Activated gamma-delta T cell (primary cell): ENCODE data around the gene PAK5.

ENCODE experiments used
- DNase-seq: peaks from one replicate; lab custom pipeline; 2025; lab: John Stamatoyannopoulos, UW

PAK5 gene

DNA sequence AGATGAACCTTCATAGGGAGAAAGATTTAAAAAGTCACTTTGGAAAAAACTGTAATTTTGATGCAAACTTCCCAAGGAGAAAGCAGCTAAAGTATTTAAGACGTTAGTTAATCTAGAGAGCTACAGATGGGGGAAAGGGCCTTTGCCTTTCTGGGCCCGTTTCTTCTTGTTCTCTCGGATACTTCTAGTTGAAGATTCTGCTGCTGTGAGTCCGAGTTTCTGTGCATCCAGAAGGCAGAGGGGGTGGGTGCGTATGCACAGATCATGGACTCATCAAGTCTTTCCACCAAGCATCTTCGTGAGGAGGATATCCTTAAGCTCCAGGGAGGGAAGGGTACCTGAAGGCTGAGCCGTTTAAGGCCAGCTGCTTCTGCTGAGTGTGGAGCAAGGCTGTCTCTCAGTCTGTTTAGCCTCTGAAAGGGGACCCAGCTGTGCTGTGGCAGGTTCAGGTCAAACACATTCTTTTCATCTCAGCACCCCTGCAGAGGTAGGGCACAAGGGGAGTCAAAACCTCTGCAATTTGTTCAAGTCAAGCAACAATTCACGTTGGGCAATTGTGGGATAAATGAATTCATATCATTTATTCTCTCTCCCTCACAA, 320.2 kb downstream of the PAK5 start:
- no peak for DNase-seq

DNA sequence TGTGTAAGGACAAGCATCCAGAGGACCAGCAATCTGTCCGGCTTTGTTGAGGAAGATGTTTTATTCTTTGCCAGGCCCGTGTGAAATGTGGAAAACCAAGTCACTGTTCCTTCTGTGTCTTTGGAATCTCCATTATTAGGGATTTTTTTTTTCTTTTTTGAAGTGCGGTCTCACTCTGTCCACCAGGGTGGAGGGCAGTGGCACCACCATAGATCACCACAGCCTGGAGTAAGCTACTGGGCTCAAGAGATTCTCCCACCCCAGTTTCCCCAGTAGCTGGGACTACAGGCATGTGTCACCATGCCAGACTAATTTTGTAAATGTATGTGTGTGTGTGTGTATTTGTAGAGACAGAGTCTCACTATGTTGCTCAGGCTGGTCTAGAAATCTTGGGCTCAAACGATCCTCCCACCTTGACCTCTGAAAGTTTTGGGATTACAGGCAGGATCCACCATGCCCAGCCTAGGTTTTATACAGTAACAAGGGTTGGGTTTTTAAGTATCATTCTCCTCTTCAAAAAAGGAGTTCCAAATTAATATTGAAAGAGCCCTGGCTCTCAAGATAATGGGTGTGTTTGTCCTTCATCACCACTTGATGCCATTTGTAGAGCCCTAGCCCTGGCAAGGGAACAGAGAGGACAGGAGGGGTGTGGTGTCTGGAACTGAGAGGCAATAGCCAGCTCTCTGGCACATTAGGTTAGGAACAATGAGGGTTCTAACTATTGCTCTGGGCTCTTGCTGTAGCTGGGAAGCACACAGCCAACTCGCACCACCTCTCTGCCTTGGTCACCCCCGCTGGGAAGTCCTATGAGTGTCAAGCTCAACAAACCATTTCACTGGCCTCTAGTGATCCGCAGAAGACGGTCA, 321.3 kb downstream of the PAK5 start:
- no peak for DNase-seq

DNA sequence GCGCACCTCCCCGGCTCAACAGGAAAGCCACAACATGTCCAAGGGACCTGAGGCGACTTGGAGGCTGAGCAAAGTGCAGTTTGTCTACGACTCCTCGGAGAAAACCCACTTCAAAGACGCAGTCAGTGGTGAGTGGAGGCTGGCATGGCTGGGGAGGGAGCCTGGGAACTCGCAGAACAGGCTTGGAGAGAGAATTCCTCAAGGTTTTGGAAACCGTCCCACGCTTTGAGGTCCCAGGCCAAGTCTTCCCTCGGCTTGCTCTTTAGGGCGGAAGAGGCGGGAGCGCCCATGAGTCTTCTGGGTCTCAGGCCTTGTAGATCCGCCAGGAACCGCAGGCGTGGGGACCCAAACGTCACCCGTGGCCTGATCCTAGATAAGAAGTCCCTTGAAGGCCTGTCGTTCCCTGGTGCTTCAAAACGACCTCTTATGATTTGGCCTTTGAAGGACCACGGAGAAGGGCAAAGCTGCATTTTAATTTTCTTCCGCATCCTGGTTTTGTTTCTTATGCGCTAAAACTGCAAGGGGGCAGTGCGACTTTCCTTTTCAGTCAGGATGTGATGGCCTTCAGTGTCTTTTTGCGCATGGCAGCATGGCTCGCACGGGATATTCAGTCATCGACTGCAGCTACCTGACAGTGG, 322.5 kb downstream of the PAK5 start:
- no peak for DNase-seq

DNA sequence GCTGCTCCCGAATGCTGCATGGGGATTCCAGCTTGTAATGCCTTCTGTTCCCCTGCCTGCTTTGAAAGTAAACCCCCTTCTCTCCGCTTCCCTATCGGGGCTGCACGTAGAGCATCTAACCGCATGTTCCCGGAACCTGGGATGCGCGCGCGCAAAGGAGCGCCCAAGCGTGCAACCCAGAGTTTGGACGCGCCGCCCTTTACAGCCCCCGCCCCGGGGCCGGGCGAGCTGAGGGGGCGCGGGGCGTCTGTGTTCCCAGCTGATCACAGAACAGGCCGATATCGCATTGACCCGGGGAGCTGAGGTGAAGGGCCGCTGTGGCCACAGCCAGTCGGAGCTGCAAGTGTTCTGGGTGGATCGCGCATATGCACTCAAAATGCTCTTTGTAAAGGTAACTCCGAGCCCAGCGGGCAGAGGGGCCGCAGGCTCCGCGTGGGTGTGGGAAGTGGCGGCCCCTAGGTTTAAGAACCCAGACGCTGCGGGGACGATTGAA, 323.1 kb downstream of the PAK5 start:
- DNase-seq, result no peak

DNA sequence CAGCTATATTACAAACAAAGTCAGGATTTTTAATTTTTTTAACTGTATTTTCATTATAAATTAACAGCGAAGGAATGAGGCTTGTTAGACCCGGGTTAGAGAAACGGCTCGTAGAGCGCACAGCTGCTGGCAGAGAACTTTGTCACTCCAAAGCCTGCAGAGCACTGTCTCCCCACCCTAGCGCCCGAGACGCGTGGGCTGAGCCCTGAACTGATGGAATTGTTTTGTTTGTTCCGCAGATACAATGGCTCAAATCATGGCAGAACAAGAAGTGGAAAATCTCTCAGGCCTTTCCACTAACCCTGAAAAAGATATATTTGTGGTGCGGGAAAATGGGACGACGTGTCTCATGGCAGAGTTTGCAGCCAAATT, 323.7 kb downstream of the PAK5 start:
- DNase-seq, result no peak

DNA sequence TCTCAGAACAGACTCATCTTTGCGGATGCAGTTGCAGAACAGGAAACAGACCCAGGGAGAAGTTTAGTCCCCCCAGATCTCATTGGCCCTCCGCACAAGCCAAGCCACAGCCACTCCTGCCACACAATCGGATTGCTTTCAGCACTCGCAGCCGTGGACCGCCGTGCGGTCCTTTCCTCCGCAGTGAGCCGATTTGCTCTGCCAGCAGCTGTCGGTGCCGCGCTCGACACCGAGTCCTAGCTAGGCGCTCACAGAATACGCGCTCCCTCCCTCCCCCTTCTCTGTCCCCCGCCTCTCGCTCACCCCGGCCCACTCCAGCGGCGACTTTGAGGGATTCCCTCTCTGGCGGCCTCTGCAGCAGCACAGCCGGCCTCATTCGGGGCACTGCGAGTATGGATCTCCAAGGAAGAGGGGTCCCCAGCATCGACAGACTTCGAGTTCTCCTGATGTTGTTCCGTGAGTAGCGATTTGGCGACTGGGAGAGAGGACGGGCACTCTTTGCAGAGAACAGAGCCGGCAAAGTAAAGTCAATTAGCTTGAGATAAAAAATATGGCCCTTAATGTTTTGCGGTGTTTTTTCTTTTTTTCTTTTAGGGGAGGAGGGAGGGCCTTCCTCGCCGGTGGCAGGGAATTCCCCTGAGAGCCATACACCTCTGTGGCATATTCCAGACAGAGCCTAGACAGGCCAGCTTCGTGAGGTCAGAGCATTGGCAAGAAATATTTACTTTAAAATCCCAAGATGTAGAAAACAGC, 324.2 kb downstream of the PAK5 start, which contains the start of gene LAMP5:
LAMP5 (plus strand) TSS at position 130 of the 753 bp plus-strand sequence; CDS start at position 393, 263 bp downstream.
- DNase-seq, result no peak

DNA sequence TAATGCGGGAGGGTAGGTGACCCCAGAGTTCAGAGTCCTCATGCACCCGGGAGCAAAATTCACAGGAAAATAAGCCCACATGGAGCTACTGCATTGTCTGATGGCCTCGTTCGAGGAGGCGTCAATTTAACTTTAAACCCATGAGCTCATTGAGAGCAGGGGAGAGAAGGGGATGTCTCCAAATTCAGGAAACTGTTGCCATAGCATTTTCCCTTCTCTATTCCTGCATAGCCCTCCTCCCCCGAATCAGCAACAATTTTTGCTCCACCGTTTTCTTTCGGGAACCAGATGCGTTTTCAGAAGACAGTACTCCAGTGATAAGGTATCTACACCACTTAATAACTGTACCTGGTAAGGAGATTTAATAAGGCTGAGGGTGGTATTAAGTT, 324.8 kb downstream of the PAK5 start:
- no peak for DNase-seq

DNA sequence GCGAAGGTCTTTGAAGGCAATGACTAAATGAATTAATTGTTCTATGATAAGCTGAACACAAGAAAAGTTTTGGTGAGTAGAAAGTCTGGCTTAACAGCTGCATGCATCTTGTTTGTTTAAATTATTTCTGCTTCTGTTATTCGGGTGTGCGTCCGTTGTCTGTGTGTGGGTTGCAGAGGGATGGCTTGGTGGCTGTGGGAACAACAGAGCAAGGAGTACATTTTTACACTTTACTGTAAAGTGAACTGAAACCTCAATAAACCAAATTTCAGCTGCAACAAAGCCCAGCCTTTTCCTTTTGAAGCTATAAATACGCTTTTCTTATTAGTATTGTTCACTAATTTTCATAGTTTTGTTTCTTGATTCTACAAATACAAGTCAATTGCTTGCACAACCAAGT, 328.0 kb downstream of the PAK5 start:
- no peak for DNase-seq

DNA sequence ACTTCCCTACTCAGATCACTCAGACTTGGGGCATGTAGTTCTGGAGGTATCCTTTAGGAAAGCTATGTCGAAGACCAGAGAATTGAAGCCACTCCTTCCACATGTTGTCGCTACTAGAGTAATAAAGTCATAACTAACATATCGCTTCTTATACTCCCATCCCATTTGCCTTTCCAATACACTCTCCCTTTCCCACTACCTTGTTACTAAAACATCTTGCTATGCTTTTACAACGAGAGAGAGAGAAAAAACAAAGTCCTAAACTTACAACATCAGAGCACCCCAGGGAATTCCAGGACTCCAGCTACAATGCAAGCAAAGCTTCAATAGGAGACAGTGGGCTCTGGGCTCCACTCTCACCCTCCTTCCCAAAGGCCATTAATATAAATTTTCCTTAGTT, 329.6 kb downstream of the PAK5 start:
- DNase-seq, result no peak

DNA sequence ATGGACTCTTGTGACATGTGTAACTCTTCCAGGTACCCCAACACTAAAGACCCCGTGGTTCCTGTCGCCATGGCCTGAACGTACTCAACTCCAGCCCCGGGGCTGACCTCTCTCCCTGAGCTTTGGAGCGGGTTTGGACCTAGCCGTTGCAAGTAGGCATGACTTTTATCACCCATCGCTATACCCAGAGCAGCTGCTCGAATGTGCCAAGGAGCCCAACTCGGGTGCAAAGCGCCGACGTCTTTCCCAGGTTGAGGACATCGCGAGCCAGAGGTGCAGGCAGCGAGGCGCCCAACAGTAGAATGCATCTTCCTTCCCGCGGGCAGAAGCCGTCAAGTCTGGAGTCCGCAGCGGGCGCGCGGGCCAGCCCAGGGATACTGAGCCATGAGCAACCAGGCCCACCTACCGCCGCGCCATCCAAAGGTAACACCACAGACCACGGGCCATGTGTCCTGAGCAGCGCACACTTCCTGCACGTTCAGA, 330.1 kb downstream of the PAK5 start:
- DNase-seq, result no peak

DNA sequence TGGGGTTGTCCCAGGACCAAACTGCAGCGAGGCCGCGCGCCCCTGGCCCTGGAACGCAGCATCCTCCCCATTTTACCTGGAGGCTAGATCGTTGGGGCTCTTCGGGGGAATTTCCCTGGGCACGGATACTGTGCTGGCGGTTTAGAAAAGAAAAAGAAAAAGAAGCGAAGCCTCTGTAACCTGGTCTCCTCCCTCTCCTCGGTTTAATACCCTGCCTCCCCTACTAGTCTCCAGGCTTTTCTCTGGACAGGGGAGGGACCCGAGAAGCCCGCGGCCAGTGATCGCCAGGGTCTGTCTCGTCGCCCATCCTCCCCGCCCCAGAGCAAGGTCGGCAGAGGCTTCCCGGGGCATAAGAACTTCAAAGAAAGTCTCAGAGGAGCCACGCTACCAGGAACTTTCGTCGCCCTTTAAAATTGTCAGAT, 330.6 kb downstream of the PAK5 start:
- DNase-seq, result no peak

DNA sequence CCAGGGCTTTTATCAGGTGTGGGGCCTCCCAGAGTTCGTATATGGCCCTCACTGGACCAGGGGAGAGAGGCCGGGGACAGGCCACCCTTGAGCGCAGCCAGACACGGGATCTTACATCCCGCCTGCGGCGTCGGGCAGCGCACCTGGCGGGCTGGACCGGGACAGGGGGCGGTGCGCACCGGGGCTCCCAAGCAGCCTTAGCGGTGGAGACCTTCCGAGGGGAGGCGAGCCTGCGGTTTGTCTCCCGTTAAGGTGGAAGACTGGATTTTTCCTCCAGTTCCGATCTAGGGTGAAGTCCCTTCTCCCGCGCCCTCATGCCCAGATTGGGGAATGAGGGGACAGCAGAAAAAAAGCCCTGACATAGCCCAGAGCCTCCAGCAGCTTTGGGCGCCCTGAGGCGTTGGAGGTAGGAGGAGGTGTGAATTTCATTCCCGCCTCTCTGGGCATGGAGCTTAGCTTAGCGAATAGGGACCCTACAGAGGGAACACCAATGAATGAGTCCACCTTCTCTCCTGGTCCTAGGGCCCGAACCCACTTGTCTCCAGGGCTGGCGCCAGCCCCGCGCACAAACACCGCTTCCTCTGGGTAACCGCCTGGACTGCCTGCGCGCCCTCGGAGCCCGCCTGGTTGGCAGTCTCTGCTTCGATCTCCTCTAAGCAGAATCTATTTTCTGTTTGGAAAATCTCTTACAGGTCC, 331.2 kb downstream of the PAK5 start:
- DNase-seq, result no peak

DNA sequence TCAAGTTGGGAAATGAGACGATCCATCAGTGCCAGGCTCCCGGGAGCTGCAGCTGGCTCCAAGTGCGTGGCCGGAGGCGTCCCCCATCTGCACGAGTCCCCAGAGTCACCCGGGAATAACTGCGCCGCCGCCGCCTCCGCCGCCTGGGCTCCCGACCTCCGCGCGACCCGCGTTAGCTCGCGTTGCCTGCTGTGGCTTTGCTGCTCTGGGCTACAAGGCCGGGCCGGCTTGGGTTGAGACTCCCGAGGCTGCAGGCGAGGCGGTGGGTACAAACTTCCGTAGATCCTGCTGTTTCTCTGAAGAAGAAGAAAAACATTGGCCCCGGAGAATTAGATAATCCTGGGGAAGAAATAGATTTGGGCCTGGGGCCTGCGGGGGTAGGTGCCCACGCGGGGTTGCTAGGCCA, 331.9 kb downstream of the PAK5 start:
- DNase-seq, result no peak

DNA sequence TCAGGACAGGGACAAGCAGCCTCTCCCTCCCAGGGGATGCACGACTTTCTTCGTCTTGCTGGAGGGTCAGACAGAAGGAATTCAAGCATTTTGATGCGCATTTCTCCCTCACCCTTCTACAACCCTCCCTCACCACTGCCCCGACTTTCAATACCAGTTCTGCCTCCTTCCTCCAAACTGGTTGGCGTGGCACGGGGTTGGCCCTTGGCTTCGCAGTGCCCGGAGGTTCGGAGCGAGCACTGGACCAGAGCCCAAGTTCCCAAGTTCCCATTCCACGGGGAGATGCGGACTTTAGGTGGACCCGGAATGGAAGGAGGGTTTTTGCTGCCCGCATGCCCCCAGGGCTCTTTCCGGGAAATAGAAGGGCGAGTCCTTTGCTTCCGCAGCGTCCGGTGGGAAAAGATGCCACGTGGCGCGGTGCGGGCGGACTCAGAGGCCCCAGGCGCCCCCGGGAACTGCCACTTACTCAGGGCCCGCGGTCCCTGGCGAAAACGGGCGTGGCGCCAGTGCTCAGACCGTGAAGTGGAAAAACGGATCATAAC, 332.5 kb downstream of the PAK5 start:
- no peak for DNase-seq

DNA sequence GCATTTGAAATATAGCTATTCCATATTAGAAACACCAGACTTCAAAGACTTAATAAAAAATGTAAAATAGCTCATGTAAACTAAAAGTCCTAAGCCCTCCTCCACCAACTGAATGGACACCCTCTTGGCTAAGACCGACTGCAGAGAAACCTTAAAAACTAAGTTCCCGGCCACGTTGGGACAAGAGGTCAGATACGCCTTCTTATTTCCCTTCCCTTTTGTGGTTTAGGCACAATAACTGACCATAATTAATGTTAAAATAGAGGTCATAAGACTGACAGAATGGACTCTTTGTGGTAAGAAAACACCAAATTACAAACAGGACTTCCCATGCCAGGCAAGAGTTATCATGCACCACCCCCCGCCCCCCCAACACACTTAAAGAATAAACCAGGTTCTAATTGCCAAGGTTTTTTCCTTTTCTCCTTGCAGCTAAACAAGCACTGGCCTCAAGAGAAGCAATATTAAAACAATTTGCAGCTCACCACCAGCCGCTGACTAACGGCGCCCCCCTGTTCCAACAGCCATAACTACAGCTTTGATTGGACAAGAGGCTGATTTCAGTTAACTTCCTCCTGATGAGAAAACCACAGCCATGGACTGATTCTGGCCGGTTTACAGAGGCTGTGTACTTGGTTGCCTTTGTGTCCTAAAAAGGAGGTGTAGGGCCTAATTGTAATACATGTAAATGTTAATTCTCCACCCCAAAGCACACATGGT, 335.2 kb downstream of the PAK5 start:
- DNase-seq, result no peak

DNA sequence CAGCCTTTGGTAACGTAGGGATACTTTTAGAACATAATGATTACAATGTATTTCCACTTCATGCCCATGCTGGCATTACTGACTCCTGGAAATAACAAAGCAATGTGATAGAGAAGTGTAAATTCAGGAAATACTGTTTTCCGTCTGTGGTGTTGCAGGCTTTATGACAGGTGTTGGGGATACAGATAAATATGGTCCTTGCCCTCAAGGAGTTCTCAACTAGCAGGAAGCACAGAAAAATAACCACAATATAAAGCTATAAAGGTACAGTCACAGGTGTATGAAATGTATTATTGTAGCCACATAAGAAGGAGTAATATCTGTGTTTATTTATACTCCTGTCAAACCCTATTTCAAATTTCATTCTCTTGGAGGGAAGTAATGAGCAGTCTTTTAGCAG, 337.4 kb downstream of the PAK5 start:
- no peak for DNase-seq

DNA sequence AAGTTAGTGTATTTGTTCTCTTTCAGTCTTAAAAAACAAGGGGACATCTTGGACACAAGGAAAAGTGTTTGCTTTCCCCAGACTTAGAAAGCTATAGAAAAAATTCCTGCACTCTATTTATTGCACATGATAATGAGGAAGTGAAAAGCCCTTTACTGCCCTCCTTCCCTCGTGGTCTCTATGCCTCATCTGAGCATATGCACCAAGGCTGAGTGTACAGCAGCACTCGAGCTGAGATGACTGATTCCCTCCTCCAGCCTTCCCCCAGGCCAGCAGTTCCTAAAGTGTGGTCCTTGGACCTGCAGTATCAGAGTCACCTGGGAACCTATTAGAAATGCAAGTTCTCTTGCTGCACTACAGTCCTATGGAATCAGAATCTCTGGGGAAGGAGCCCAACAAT, 338.8 kb downstream of the PAK5 start:
- DNase-seq, result no peak

DNA sequence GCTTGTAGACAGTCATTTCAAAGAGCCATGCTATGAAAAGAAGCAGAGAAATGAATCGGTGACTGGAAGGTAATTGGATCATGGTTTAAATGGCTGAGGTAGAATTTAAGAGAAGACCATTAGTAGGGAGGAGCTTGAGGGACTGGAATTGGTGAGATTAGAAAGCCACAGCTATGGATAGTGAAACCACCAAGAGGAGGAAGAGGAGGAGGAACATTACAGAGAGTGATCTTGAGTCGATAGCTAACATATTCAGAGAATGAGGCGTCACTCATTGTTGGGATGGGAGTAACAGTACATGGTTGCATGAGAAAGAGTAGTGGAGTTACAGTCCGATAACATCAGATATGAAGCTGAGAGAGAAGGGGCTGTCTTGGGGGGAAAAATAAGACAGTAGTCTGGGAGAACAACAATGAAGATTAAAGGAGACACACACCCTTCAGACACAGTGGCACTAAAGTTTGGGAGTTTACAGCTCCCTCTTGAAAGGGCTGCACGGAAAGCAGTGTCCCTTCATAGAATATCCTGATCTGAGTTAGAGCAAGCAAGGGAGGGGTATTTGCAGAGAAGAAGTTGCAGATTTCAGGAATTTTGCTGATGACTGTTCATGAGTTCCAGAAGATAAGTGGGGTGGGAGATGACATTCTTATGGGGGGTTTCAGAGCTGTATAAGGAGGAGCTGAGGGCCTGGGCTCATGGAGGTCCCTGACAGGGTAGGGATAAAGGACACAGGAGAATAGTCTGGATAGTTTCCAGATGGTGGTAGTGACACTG, 339.6 kb downstream of the PAK5 start:
- no peak for DNase-seq

DNA sequence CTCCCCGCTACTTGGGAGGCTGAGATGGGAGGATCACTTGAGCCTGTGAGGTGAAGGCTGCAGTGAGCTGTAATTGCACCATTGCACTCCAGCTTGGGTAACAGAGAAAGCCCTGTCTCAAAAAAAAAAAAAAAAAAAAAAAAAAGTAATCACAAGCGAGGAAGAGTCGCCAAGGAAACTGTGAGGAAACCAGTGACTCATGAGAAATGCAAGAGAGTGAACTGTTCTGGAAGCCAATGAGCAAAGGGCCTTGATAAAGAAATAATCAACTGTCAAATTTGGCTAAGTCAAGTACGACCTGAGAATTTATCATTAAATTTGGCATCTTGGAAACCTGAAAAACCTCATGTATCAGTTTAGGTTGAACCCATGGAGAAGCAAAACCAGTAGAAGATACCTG, 340.6 kb downstream of the PAK5 start:
- DNase-seq, result no peak

DNA sequence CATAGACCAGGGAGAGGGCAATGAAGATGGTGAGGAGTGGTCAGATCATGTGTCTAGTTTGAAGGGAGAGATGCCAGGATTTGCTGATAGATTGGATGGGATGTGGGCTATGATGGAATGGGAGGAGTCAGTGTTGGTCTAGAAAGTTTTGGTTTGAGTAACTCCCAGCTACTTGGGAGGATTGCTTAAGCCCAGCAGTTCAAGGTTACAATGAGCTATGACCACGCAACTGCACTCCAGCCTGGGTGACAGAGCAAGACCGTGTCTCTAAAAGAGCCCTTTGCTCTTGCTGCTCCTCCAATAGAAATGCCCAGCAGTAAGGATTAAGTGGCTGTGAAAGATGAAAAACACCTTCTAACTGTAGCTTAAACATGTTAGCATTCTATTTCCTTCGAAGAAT, 342.7 kb downstream of the PAK5 start:
- no peak for DNase-seq
